SK-N-SH treated with all-trans-retinoic acid at 6 μM for 48 hours (cell line): ENCODE measurements around the gene TCF3.

Experiments used
- ATAC-seq: fragments of 200-7000 bp; cut with Tn5 transposase; 3 replicates; pipeline ENCODE4 v1.9.1; 2020; ENCODE audit warnings: mild to moderate bottlenecking, moderate library complexity
- ARNTL ChIP-seq: fragments of 450-650 bp; formaldehyde crosslinking; IDR thresholded peaks from 2 replicates; pipeline ENCODE4 v1.5.0; 2020; ENCODE audit warnings: low read depth, mild to moderate bottlenecking, moderate library complexity, borderline replicate concordance
- BACH2 ChIP-seq: fragments of 250-450 bp; sonication (Bioruptor Pico); IDR thresholded peaks from 2 replicates; pipeline ENCODE4 v1.9.0; 2021; ENCODE audit warnings: mild to moderate bottlenecking, borderline replicate concordance
- CSDC2 ChIP-seq: fragments of 250-450 bp; sonication (Bioruptor Pico); IDR thresholded peaks from 2 replicates; pipeline ENCODE4 v1.5.0; 2020; ENCODE audit warnings: mild to moderate bottlenecking, moderate library complexity
- ESRRG ChIP-seq: fragments of 250-450 bp; sonication (Bioruptor Pico); IDR thresholded peaks from 2 replicates; pipeline ENCODE4 v1.6.1; 2021; ENCODE audit warnings: mild to moderate bottlenecking
- GLIS3 ChIP-seq: fragments of 250-450 bp; sonication (Bioruptor Pico); IDR thresholded peaks from 2 replicates; pipeline ENCODE4 v1.5.0; 2020; ENCODE audit warnings: mild to moderate bottlenecking, moderate library complexity
- ISL1 ChIP-seq: fragments of 250-450 bp; sonication (Bioruptor Pico); IDR thresholded peaks from 2 replicates; pipeline ENCODE4 v2.1.2; 2022; ENCODE audit warnings: mild to moderate bottlenecking, moderate library complexity
- OSR1 ChIP-seq: fragments of 250-450 bp; sonication (Bioruptor Pico); IDR thresholded peaks from 2 replicates; pipeline ENCODE4 v1.8.0; 2022; ENCODE audit warnings: moderate library complexity, mild to moderate bottlenecking, inconsistent platforms
- PPARA ChIP-seq: fragments of 250-450 bp; sonication (Bioruptor Pico); IDR thresholded peaks from 2 replicates; pipeline ENCODE4 v1.5.0; 2020; ENCODE audit warnings: mild to moderate bottlenecking, borderline replicate concordance
- TCF4 ChIP-seq: fragments of 250-450 bp; sonication (Bioruptor Pico); IDR thresholded peaks from 2 replicates; pipeline ENCODE4 v1.8.0; 2021; ENCODE audit warnings: mild to moderate bottlenecking, moderate library complexity, borderline replicate concordance
- ZC3H10 ChIP-seq: fragments of 250-450 bp; sonication (Bioruptor Pico); IDR thresholded peaks from 2 replicates; pipeline ENCODE4 v1.5.1; 2021; ENCODE audit warnings: mild to moderate bottlenecking, moderate library complexity
- ZFP3 ChIP-seq: fragments of 250-450 bp; sonication (Bioruptor Pico); IDR thresholded peaks from 2 replicates; pipeline ENCODE4 v1.5.0; 2020; ENCODE audit warnings: mild to moderate bottlenecking, moderate library complexity
- ZFP30 ChIP-seq: fragments of 450-650 bp; formaldehyde crosslinking; IDR thresholded peaks from 2 replicates; pipeline ENCODE4 v1.5.0; 2022; ENCODE audit warnings: mild to moderate bottlenecking, moderate library complexity
- ZNF565 ChIP-seq: fragments of 450-650 bp; formaldehyde crosslinking; conservative IDR thresholded peaks from 2 replicates; pipeline ENCODE4 v1.5.0; 2020; ENCODE audit warnings: low read depth, mild to moderate bottlenecking, moderate library complexity
- ZNF70 ChIP-seq: fragments of 450-650 bp; formaldehyde crosslinking; IDR thresholded peaks from 2 replicates; pipeline ENCODE4 v1.5.0; 2020; ENCODE audit warnings: mild to moderate bottlenecking, moderate library complexity
- ZNF8 ChIP-seq: fragments of 450-650 bp; formaldehyde crosslinking; IDR thresholded peaks from 2 replicates; pipeline ENCODE4 v1.5.0; 2020; ENCODE audit warnings: mild to moderate bottlenecking, moderate library complexity
- TF ChIP-seq, protein P1 (sequence below): fragments of 250-450 bp; sonication (Bioruptor Pico); IDR thresholded peaks from 2 replicates; pipeline ENCODE4 v1.5.1; 2021; ENCODE audit warnings: mild to moderate bottlenecking, moderate library complexity
- TF ChIP-seq, protein P2 (sequence below): fragments of 250-450 bp; sonication (Bioruptor Pico); IDR thresholded peaks from 2 replicates; pipeline ENCODE4 v1.8.0; 2020; ENCODE audit warnings: mild to moderate bottlenecking, moderate library complexity, borderline replicate concordance
- TF ChIP-seq, protein P3 (sequence below): fragments of 250-450 bp; sonication (Bioruptor Pico); IDR thresholded peaks from 2 replicates; pipeline ENCODE4 v1.8.0; 2021; ENCODE audit warnings: low read depth, mild to moderate bottlenecking, moderate library complexity, borderline replicate concordance
- TF ChIP-seq, protein P4 (sequence below): fragments of 250-450 bp; sonication (Bioruptor Pico); IDR thresholded peaks from 2 replicates; pipeline ENCODE4 v1.5.0; 2020; ENCODE audit warnings: mild to moderate bottlenecking, moderate library complexity

TCF3 gene

DNA sequence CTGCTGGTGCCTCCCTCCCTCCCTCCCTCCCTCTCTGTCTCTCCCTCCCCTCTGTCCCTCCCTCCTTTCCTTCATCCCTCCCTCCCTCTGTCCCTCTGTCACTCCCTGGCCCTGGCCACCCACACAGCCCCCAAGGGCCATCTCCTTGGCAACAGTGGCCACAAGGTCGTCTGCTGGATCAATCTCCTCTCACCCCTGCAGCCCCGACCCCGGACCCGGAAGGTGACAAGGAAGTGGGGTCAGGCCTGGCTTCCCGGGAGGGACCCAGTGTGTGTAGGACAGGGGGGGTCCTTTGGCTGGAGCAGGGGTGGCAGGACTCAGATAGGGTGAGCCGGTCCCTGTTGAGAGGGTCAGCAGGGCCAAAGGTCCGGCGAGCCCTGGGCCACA, 21.9 kb upstream of the TCF3 start:
- no peak for TF ChIP-seq CSDC2 (CRISPR knock-in tag)
- TF ChIP-seq ESRRG, result no peak
- TF ChIP-seq ZNF565 (CRISPR knock-in tag), result no peak
- TF ChIP-seq ZNF70 (CRISPR knock-in tag), result no peak
- TF ChIP-seq PPARA, result no peak
- TF ChIP-seq ZFP3 (CRISPR knock-in tag), result no peak
- TF ChIP-seq, protein P1, sequence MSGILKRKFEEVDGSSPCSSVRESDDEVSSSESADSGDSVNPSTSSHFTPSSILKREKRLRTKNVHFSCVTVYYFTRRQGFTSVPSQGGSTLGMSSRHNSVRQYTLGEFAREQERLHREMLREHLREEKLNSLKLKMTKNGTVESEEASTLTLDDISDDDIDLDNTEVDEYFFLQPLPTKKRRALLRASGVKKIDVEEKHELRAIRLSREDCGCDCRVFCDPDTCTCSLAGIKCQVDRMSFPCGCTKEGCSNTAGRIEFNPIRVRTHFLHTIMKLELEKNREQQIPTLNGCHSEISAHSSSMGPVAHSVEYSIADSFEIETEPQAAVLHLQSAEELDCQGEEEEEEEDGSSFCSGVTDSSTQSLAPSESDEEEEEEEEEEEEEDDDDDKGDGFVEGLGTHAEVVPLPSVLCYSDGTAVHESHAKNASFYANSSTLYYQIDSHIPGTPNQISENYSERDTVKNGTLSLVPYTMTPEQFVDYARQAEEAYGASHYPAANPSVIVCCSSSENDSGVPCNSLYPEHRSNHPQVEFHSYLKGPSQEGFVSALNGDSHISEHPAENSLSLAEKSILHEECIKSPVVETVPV, result no peak
- TF ChIP-seq, protein P2, sequence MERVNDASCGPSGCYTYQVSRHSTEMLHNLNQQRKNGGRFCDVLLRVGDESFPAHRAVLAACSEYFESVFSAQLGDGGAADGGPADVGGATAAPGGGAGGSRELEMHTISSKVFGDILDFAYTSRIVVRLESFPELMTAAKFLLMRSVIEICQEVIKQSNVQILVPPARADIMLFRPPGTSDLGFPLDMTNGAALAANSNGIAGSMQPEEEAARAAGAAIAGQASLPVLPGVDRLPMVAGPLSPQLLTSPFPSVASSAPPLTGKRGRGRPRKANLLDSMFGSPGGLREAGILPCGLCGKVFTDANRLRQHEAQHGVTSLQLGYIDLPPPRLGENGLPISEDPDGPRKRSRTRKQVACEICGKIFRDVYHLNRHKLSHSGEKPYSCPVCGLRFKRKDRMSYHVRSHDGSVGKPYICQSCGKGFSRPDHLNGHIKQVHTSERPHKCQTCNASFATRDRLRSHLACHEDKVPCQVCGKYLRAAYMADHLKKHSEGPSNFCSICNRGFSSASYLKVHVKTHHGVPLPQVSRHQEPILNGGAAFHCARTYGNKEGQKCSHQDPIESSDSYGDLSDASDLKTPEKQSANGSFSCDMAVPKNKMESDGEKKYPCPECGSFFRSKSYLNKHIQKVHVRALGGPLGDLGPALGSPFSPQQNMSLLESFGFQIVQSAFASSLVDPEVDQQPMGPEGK (CRISPR knock-in tag), result no peak
- ATAC-seq, result no peak

DNA sequence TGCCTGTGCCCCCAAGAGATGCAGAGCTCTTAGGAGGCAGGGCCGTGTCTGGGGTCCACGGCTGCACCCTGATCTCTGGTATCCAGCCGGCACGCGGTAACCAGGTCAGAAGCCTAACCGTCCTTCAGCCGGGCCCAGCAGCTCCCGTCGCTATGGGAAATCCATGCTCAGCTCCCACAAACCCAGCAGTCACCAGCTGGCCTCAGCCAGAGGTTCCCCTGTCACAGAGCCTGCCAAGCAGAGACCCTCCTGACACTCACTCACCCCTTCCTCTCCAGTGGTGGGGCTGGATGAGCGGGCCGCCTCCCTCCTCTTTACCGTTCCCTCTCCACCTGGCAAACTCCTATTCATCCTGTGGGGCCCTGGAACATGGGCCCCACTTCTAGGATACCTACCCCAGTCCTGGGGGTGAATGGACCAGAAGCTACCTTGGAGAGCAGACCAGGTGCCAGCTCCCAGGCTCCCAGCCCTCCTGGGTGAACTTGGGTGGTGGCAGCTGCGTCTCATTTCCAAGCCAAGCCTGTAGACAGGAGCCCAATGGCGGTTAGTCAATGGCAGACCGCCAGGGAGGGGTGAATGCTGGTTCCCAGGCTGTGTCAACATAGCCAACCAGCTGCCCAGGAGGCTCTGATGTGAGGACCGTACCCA, 21.4 kb upstream of the TCF3 start:
- TF ChIP-seq ZFP3 (CRISPR knock-in tag) (peak; percentile 97), ARNTL (CRISPR knock-in tag) (no peak)
- ATAC-seq, result no peak

DNA sequence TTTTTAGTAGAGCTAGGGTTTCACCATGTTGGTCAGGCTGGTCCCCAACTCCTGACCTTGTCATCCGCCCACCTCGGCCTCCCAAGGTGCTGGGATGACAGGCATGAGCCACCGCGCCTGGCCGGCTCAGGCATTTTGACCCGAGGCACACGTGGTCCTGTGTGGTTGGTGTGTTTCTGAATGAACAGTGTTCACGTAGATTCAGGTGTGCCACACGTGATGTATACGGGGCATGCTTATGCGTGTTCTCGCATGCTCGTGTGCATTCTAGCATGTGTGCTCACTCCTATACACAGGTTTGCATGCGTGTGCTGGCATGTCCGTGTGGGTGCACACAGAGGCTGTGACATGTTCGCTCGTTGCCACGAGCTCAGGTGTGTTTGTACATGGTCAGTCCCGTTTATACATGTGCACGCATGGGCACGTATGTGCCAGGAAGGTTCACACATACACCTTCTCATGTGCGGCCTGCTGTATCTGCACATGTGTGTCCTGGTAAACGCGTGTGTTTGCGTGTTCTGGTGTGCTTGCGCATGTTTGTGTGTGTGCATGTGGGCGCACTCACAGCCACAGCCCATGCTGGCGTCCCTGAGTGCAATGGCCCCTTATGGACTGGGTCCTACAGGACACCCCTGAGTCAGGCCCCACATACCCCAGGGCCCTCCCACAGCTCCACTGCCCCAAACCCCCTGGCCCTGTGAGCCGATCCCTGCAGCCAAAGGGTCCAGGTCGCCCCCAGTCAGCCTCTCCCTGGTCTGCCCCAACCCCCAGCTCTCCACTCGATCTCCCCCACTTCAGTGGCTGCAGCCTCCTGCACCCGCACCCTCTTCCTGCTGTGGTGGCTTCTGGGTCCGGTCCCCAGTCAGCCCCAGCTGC, 20.6 kb upstream of the TCF3 start:
- no peak for ATAC-seq
- TF ChIP-seq, protein P3, sequence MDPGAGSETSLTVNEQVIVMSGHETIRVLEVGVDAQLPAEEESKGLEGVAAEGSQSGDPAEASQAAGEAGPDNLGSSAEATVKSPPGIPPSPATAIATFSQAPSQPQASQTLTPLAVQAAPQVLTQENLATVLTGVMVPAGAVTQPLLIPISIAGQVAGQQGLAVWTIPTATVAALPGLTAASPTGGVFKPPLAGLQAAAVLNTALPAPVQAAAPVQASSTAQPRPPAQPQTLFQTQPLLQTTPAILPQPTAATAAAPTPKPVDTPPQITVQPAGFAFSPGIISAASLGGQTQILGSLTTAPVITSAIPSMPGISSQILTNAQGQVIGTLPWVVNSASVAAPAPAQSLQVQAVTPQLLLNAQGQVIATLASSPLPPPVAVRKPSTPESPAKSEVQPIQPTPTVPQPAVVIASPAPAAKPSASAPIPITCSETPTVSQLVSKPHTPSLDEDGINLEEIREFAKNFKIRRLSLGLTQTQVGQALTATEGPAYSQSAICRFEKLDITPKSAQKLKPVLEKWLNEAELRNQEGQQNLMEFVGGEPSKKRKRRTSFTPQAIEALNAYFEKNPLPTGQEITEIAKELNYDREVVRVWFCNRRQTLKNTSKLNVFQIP (CRISPR knock-in tag), result no peak
- TF ChIP-seq CSDC2 (CRISPR knock-in tag) (no peak), ARNTL (CRISPR knock-in tag) (no peak), OSR1 (no peak)
- TF ChIP-seq, protein P1, result no peak
- TF ChIP-seq, protein P2 (CRISPR knock-in tag), result no peak

DNA sequence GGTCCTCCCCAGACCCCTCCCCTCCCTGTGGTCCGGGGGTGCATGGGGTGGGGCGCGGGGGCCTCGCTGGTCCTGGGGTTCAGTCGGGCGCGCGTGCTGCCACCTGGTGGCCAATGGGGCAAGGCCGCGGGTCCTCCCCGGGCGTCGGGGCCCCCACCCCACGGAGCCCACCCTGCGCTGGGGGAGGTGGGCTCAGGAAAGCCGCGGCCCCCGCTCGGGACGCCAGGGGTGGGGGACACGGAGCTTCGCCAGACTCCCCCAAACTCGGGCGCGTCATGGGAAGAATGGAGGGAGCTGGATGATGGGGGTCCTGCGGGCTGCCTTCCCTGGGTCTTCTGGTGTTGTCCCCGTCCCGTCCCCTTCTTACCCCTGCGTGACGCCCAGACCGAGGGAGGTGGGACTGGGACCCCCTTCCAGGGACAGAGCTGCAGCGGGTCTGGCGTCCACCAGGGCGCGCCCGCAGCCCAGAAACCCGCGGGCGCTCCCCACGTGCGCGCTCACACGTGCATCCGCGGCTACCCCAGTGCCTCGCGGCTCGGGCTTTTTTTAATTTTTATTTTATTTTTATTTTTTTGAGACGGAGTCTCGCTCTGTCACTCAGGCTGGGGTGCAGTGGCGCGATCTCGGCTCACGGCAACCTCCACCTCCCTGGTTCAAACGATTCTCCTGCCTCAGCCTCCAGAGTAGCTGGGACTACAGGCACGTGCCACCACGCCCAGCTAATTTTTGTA, 19.8 kb upstream of the TCF3 start:
- TF ChIP-seq TCF4 (CRISPR knock-in tag) (no peak), CSDC2 (CRISPR knock-in tag) (no peak), ZC3H10 (CRISPR knock-in tag) (no peak), ARNTL (CRISPR knock-in tag) (peak; percentile 75; the same call in 1 of the 2 replicates), ESRRG (no peak)
- peak; percentile 76 for ATAC-seq

DNA sequence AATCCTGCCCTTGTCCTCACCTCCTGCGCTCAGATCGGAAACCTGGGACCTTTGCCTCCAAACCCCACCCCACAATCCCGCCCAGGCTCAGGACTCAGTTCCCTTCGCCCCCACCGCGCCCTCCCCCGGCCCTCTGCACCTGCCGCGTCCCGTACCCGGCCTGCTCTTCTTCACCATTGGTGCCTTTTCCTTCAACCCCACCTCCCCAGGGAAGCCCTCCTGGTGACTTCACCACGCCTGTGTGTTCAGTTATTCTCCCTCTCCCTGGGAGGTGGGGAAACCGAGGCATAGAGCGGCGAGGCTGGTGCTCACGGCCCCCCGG, 19.3 kb upstream of the TCF3 start:
- peak; percentile 7; the same call in 1 of the 3 replicates for ATAC-seq
- TF ChIP-seq ZC3H10 (CRISPR knock-in tag) (no peak), BACH2 (no peak), ZFP30 (CRISPR knock-in tag) (no peak), GLIS3 (CRISPR knock-in tag) (no peak), ZNF8 (CRISPR knock-in tag) (no peak), TCF4 (CRISPR knock-in tag) (no peak), ISL1 (no peak)
- TF ChIP-seq, protein P4, sequence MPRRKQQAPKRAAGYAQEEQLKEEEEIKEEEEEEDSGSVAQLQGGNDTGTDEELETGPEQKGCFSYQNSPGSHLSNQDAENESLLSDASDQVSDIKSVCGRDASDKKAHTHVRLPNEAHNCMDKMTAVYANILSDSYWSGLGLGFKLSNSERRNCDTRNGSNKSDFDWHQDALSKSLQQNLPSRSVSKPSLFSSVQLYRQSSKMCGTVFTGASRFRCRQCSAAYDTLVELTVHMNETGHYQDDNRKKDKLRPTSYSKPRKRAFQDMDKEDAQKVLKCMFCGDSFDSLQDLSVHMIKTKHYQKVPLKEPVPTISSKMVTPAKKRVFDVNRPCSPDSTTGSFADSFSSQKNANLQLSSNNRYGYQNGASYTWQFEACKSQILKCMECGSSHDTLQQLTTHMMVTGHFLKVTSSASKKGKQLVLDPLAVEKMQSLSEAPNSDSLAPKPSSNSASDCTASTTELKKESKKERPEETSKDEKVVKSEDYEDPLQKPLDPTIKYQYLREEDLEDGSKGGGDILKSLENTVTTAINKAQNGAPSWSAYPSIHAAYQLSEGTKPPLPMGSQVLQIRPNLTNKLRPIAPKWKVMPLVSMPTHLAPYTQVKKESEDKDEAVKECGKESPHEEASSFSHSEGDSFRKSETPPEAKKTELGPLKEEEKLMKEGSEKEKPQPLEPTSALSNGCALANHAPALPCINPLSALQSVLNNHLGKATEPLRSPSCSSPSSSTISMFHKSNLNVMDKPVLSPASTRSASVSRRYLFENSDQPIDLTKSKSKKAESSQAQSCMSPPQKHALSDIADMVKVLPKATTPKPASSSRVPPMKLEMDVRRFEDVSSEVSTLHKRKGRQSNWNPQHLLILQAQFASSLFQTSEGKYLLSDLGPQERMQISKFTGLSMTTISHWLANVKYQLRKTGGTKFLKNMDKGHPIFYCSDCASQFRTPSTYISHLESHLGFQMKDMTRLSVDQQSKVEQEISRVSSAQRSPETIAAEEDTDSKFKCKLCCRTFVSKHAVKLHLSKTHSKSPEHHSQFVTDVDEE (CRISPR knock-in tag), result no peak
